Activated CD8-positive, alpha-beta memory T cell treated with anti-CD3 and anti-CD28 coated beads, Interleukin-2, amount 10 ng/mL, durations not matched to agents 7 days and 5 days (primary cell): Measurements from ENCODE around the gene FKBP1B. TPM values are rescaled to one million over a fixed set of nuclear protein-coding genes. Genes with fewer than 3 reads are reported as not detected.
"Not testable (repeated sequence)": the region's sequence is repeated elsewhere in the genome, so short reads cannot be mapped to it uniquely, and the experiment has no call there.

Source experiments
- ATAC-seq: fragments of 150-1000 bp; cut with Tn5 transposase; one replicate; pipeline ENCODE4 v1.10.0; 2021; ENCODE audit warnings: moderate library complexity
- CTCF ChIA-PET: fragments of 350-600 bp; sonication (Branson Sonifier 250); formaldehyde crosslinking; loops from one replicate; lab custom pipeline; 2021; ENCODE audit warnings: antibody characterized with exemption; lab: Charles Lee
- DNase-seq: peaks from one replicate; pipeline ENCODE4 v3.0.0-alpha.2; 2020
- H3K27ac Mint-ChIP-seq: one replicate; pipeline ENCODE4 v1.8.0; 2021; ENCODE audit warnings: mild to moderate bottlenecking, mixed read lengths
- H3K27me3 Mint-ChIP-seq: one replicate; pipeline ENCODE4 v1.8.0; 2021; ENCODE audit warnings: mixed read lengths
- H3K36me3 Mint-ChIP-seq: one replicate; pipeline ENCODE4 v1.8.0; 2021; ENCODE audit warnings: mild to moderate bottlenecking, mixed read lengths
- H3K4me1 Mint-ChIP-seq: one replicate; pipeline ENCODE4 v1.8.0; 2021; ENCODE audit warnings: mixed read lengths
- H3K4me3 Mint-ChIP-seq: one replicate; pipeline ENCODE4 v1.8.0; 2021; ENCODE audit warnings: mild to moderate bottlenecking, moderate library complexity, mixed read lengths
- H3K9me3 Mint-ChIP-seq: one replicate; pipeline ENCODE4 v1.8.0; 2022; ENCODE audit warnings: low read depth, mixed read lengths
- total RNA-seq, 2 experiments: library from RNA; stranded (reverse); gene quantifications; one replicate each; pipeline ENCODE4 v1.2.3, GENCODE V29; 2021

The FKBP1B gene
- total RNA-seq, 2 experiments from 2014 or later: 4.6 to 5.5 TPM

- Mint-ChIP-seq H3K4me1 (no peaks in the 10 kb centered on the region), H3K27me3 (peaks cover 5% of the 10 kb centered on the region), H3K27ac (no peak overlapping the region), H3K4me3 (no peak overlapping the region), H3K36me3 (peaks cover 15% of the 10 kb centered on the region), H3K9me3 (peaks cover 18% of the 10 kb centered on the region)
- no peak for ATAC-seq
- DNase-seq: no peak
- CTCF ChIA-PET: no interaction called here
Observed at GRCh38 chr2:24104110-24104650, 54.6 kb downstream of the FKBP1B start.

DNA sequence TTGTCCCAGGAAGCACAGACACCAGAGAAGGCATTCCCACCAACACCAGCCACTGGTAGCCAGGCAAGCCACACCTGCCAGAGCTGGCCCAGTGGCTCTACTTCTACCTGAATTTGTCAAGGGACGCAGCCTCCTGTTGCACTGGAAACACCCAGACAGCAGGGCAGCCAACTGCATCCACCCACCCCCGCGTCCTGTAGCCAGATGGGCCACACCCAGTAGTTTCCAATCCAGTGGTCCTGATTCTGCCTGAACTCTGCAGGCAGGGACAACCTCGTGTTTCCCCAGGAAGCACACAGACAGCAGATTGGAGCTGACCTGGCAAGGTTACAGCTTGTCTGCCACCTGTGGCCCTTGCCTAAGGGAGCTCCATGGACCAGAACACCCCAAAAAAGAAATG, 55.4 kb downstream of the FKBP1B start:
- peaks cover 18% of the 10 kb centered on the region for H3K9me3 Mint-ChIP-seq
- H3K27ac Mint-ChIP-seq: no peak overlapping the region
- H3K4me1 Mint-ChIP-seq: no peaks in the 10 kb centered on the region
- CTCF ChIA-PET: interaction anchor here (2.0 kb wide), 1 partner anchor 20 kb away, joined by 5 read pairs; the partner anchor contains the start of gene TP53I3
- DNase-seq: no peak
- H3K36me3 Mint-ChIP-seq: peaks cover 15% of the 10 kb centered on the region
- ATAC-seq: no peak
- H3K27me3 Mint-ChIP-seq: peaks cover 5% of the 10 kb centered on the region
- no peak overlapping the region for H3K4me3 Mint-ChIP-seq

- peaks cover 16% of the 10 kb centered on the region for H3K9me3 Mint-ChIP-seq
- peaks cover 13% of the 10 kb centered on the region for H3K36me3 Mint-ChIP-seq
- DNase-seq: no peak
- no peak for ATAC-seq
- H3K4me3 Mint-ChIP-seq: no peak overlapping the region
- no peaks in the 10 kb centered on the region for H3K4me1 Mint-ChIP-seq
- CTCF ChIA-PET: interaction anchor here (2.0 kb wide), 1 partner anchor 21 kb away, joined by 5 read pairs; the partner anchor contains the start of gene TP53I3
- no peak overlapping the region for H3K27ac Mint-ChIP-seq
- H3K27me3 Mint-ChIP-seq: peaks cover 5% of the 10 kb centered on the region
Observed at GRCh38 chr2:24105816-24106215, 56.3 kb downstream of the FKBP1B start.

DNA sequence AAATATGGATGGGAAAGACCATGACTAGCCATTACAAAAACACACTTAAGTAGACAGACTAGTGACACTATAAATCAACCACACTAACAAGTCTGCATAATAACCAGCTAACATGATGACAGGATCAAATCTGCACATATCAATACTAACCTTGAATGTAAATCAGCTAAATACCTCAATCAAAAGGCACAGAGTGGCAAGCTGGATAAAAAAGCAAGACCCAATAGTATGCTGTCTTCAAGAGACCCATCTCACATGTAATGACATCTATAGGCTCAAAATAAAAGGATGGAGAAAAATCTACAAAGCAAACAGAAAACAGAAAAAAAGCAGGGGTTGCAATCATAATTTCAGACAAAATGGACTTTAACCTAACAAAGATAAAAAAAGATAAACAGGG, 57.2 kb downstream of the FKBP1B start:
- Mint-ChIP-seq H3K4me3 (no peak overlapping the region), H3K36me3 (peaks cover 11% of the 10 kb centered on the region), H3K4me1 (no peaks in the 10 kb centered on the region), H3K27ac (no peak overlapping the region), H3K27me3 (peaks cover 5% of the 10 kb centered on the region), H3K9me3 (peaks cover 16% of the 10 kb centered on the region)
- ATAC-seq (no peak), DNase-seq (no peak)
- CTCF ChIA-PET: interaction anchor here (2.0 kb wide), 1 partner anchor 22 kb away, joined by 5 read pairs; the partner anchor contains the start of gene TP53I3

- ATAC-seq: no peak
- Mint-ChIP-seq H3K36me3 (peaks cover 11% of the 10 kb centered on the region), H3K4me3 (no peak overlapping the region)
Observed at GRCh38 chr2:24107336-24107735, 57.8 kb downstream of the FKBP1B start.

GRCh38 chr2:24109431-24109830, 59.9 kb downstream of the FKBP1B start:
- H3K27me3 Mint-ChIP-seq, DNase-seq, H3K27ac Mint-ChIP-seq, ATAC-seq, CTCF ChIA-PET, H3K4me1 Mint-ChIP-seq, H3K4me3 Mint-ChIP-seq: not testable (repeated sequence)
- Mint-ChIP-seq H3K9me3 (peaks cover 16% of the 10 kb centered on the region), H3K36me3 (peaks cover 11% of the 10 kb centered on the region)

More at GRCh38 chr2:24107336-24107735, 57.8 kb downstream of the FKBP1B start:
- H3K27ac Mint-ChIP-seq: no peak overlapping the region
- H3K9me3 Mint-ChIP-seq: peaks cover 16% of the 10 kb centered on the region
- peaks cover 5% of the 10 kb centered on the region for H3K27me3 Mint-ChIP-seq
- CTCF ChIA-PET: no interaction called here
- no peaks in the 10 kb centered on the region for H3K4me1 Mint-ChIP-seq
- DNase-seq: no peak

GRCh38 chr2:24110660-24111303, 61.2 kb downstream of the FKBP1B start:
- Mint-ChIP-seq H3K4me1 (no peaks in the 10 kb centered on the region), H3K36me3 (peaks cover 11% of the 10 kb centered on the region), H3K4me3 (no peak overlapping the region), H3K27me3 (peaks cover 5% of the 10 kb centered on the region), H3K9me3 (peaks cover 13% of the 10 kb centered on the region), H3K27ac (no peak overlapping the region)
- no peak for DNase-seq
- CTCF ChIA-PET: interaction anchor here (0.8 kb wide), 1 partner anchor 26 kb away, joined by 3 read pairs; the partner anchor contains the start of gene TP53I3
- no peak for ATAC-seq

GRCh38 chr2:24111407-24111901, 61.9 kb downstream of the FKBP1B start:
- ATAC-seq: no peak
- H3K4me1 Mint-ChIP-seq: no peaks in the 10 kb centered on the region
- peaks cover 9% of the 10 kb centered on the region for H3K36me3 Mint-ChIP-seq
- H3K27me3 Mint-ChIP-seq: peaks cover 5% of the 10 kb centered on the region
- CTCF ChIA-PET: interaction anchor here (0.6 to 0.8 kb wide), 2 partner anchors 27 to 61 kb away, joined by 3 read pairs; partner anchors contain the start of gene TP53I3
- no peak overlapping the region for H3K4me3 Mint-ChIP-seq
- H3K27ac Mint-ChIP-seq: no peak overlapping the region
- DNase-seq: no peak
- H3K9me3 Mint-ChIP-seq: peaks cover 10% of the 10 kb centered on the region

Other genes starting within 250 kb of the FKBP1B start
- 10 to 100 TPM; 18.2 to 26.8 TPM for gene ATAD2B, start 122.6 kb upstream of the FKBP1B start, total RNA-seq
- gene UBXN2A, start 109.3 kb upstream of the FKBP1B start, total RNA-seq: 10 to 100 TPM; 10.5 to 13.1 TPM
- not detected for gene MFSD2B, start 39.7 kb upstream of the FKBP1B start, total RNA-seq
- 10 to 100 TPM; 22.8 to 26.5 TPM for gene WDCP, start 2.4 kb upstream of the FKBP1B start, total RNA-seq
- gene SF3B6, start 26.6 kb downstream of the FKBP1B start, total RNA-seq: 100 to 1,000 TPM in 1 of 2 experiments, 10 to 100 TPM in 1; 85.4 to 115 TPM
- gene TP53I3, start 35.1 kb downstream of the FKBP1B start, total RNA-seq: 1 to 10 TPM; 3.6 to 6.3 TPM
- gene PFN4, start 73.6 kb downstream of the FKBP1B start, total RNA-seq: not detected
- gene FAM228B, start 73.7 kb downstream of the FKBP1B start, total RNA-seq: 1 to 10 TPM; 5.4 to 9.3 TPM
- not detected for gene FAM228A, start 125.3 kb downstream of the FKBP1B start, total RNA-seq